Left hindlimb (tissue), 1 donor: ENCODE data around the gene CSNK1E.
"Not testable (repeated sequence)": the region's sequence is repeated elsewhere in the genome, so short reads cannot be mapped to it uniquely, and the experiment has no call there.

Experiments used
- DNase-seq: peaks from one replicate; pipeline ENCODE4 v3.0.0-alpha.2; 2018

CSNK1E gene

GRCh38 chr22:38317122-38317994, at the start of gene CSNK1E:
Gene CSNK1E (minus strand): TSS chr22:38317433. CDS start chr22:38314157, 3,276 bp downstream.
- DNase-seq = peak; percentile 81

GRCh38 chr22:38365829-38366228, 48.6 kb upstream of the CSNK1E start:
- DNase-seq = not testable (repeated sequence)

- DNase-seq = not testable (repeated sequence)
Observed at GRCh38 chr22:38365174-38365573, 47.9 kb upstream of the CSNK1E start.

GRCh38 chr22:38360560-38360959, 43.3 kb upstream of the CSNK1E start:
- DNase-seq = not testable (repeated sequence)

- DNase-seq = not testable (repeated sequence)
Observed at GRCh38 chr22:38359817-38360216, 42.6 kb upstream of the CSNK1E start.

GRCh38 chr22:38357971-38358370, 40.7 kb upstream of the CSNK1E start:
- DNase-seq = not testable (repeated sequence)

- no peak for DNase-seq
Observed at GRCh38 chr22:38355275-38355674, 38.0 kb upstream of the CSNK1E start.

- DNase-seq = no peak
Observed at GRCh38 chr22:38353701-38354100, 36.5 kb upstream of the CSNK1E start.

GRCh38 chr22:38353142-38353629, 36.0 kb upstream of the CSNK1E start:
- no peak for DNase-seq

- no peak for DNase-seq
Observed at GRCh38 chr22:38352436-38352835, 35.2 kb upstream of the CSNK1E start.

GRCh38 chr22:38350444-38351359, 33.5 kb upstream of the CSNK1E start:
- no peak for DNase-seq

GRCh38 chr22:38348751-38349496, 31.7 kb upstream of the CSNK1E start:
- no peak for DNase-seq

- no peak for DNase-seq
Observed at GRCh38 chr22:38347944-38348750, 30.9 kb upstream of the CSNK1E start.

GRCh38 chr22:38347181-38347943, 30.1 kb upstream of the CSNK1E start:
- no peak for DNase-seq

- DNase-seq = no peak
Observed at GRCh38 chr22:38346506-38346905, 29.3 kb upstream of the CSNK1E start.

GRCh38 chr22:38345782-38346181, 28.5 kb upstream of the CSNK1E start:
- DNase-seq = no peak

- DNase-seq = not testable (repeated sequence)
Observed at GRCh38 chr22:38339893-38340292, 22.7 kb upstream of the CSNK1E start.

GRCh38 chr22:38338772-38339379, 21.6 kb upstream of the CSNK1E start:
- DNase-seq = peak; percentile 6

GRCh38 chr22:38336699-38337098, 19.5 kb upstream of the CSNK1E start:
- DNase-seq = no peak

- no peak for DNase-seq
Observed at GRCh38 chr22:38335077-38335476, 17.8 kb upstream of the CSNK1E start.
